Measurements from ENCODE around the gene MFSD12. TPM values are rescaled to one million over a fixed set of nuclear protein-coding genes. Genes with fewer than 3 reads are reported as not detected.
A peak's percentile ranks its signal among the peaks of the same experiment; 100 is the strongest.

MFSD12 gene
- total and polyA plus RNA-seq, 11 donors, result 15.7 to 62.8 (median 23.4) TPM

DNA sequence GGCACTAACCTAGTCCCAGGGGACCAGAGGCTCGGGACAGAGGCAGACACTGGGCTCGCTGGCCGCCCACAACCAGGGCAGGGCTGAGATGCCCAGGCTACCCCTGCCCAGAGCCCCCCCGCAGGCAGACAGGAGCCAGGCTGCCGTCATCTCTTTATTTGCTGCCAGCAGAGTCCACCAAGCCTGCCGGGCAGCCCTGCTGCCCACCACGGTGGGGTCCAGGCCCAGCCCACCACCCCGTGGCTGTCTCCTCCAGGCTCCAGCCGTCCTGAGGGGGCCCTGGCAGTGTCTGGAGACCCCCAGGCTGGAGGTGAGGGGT lies 13.4 kb downstream of the MFSD12 start:
- H3K9me3 ChIP-seq, result no peaks in the 10 kb centered on the region
- H3K4me1 ChIP-seq, result peaks cover 0 to 8% (median 0%) of the 10 kb centered on the region in 12 donors
- DNase-seq (no peak), ATAC-seq (no peak)
- no peaks in the 10 kb centered on the region for H3K27me3 ChIP-seq
- intact Hi-C loops (cut with DNase I), result loop anchor here in 1 of 10 donors (2.0 to 10.0 kb wide), 2 partner anchors 75 to 161 kb away; partner anchors contain the start of genes PIP5K1C and TJP3
- H3K4me3 ChIP-seq, result no peak overlapping the region
- H3K27ac ChIP-seq, result no peak overlapping the region
- peaks cover 0 to 55% (median 12%) of the 10 kb centered on the region in 9 donors for H3K36me3 ChIP-seq
- TF ChIP-seq POLR2A (IDR thresholded peaks at IDR 0.05), result no peak
- TF ChIP-seq, protein P1, sequence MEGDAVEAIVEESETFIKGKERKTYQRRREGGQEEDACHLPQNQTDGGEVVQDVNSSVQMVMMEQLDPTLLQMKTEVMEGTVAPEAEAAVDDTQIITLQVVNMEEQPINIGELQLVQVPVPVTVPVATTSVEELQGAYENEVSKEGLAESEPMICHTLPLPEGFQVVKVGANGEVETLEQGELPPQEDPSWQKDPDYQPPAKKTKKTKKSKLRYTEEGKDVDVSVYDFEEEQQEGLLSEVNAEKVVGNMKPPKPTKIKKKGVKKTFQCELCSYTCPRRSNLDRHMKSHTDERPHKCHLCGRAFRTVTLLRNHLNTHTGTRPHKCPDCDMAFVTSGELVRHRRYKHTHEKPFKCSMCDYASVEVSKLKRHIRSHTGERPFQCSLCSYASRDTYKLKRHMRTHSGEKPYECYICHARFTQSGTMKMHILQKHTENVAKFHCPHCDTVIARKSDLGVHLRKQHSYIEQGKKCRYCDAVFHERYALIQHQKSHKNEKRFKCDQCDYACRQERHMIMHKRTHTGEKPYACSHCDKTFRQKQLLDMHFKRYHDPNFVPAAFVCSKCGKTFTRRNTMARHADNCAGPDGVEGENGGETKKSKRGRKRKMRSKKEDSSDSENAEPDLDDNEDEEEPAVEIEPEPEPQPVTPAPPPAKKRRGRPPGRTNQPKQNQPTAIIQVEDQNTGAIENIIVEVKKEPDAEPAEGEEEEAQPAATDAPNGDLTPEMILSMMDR (IDR thresholded peaks at IDR 0.05), result no peak
- 76 to 87% (median 85%) methylated on average over 4 to 9 of the region's 9 CpGs for WGBS, 4 donors

DNA sequence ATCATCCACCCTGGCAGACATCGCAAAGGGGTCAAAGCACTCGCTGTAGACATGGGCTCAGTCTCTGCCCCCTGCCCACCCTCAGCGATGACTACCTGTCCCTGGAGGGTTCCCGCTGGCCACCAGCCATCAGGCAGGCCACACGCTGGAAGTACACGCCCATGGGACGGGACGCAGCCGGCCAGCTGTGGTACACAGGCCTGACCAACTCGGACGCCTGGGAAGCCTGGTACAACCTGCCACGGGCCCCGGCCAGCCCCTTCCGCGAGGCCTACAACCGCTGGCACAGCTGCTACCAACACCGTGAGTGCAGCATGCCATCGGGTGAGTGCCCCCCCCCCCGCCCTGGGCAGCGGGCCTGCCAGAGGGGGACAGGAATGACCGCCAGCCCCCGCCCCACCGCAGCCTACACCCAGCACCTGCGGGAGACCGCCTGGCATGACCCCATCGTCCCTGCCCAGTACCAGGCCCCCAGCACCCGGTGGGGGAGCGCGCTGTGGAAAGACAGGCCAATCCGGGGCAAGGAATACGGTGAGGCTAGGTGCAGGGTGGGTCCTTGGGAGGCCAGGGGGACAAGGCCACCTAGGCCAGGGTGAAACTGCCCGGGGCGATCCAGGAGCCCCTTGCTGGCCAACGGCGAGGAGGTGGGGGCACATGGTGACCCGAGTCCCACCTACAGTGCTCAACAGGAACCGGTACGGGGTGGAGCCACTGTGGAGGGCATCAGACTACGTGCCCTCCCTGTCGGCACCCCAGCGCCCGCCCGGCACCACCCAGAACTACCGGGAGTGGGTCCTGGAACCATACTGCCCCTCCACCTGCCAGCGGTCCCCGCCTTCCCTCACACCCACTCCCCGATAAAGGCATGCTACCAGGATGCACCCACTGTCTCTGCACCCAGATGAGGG lies 14.0 kb downstream of the MFSD12 start:
- Histone ChIP-seq H3K9me3 (no peaks in the 10 kb centered on the region), H3K4me3 (no peak overlapping the region), H3K4me1 (peaks cover 0 to 11% (median 0%) of the 10 kb centered on the region in 12 donors), H3K27ac (no peak overlapping the region), H3K36me3 (peaks cover 0 to 49% (median 14%) of the 10 kb centered on the region in 9 donors), H3K27me3 (no peaks in the 10 kb centered on the region)
- intact Hi-C loops (cut with DNase I), result loop anchor here in 1 of 10 donors (2.0 to 10.0 kb wide), 2 partner anchors 75 to 161 kb away; partner anchors contain the start of genes PIP5K1C and TJP3
- peak in 3 of 4 donors; percentile 8 to 22 (median 21) for ATAC-seq
- TF ChIP-seq, protein P1 (IDR thresholded peaks at IDR 0.05), result no peak
- no peak for TF ChIP-seq POLR2A (IDR thresholded peaks at IDR 0.05)
- peak in 2 of 5 donors; percentile 58 to 67 for DNase-seq
- WGBS, 4 donors, result 80 to 90% (median 85%) methylated on average over 30 to 47 of the region's 47 CpGs

DNA sequence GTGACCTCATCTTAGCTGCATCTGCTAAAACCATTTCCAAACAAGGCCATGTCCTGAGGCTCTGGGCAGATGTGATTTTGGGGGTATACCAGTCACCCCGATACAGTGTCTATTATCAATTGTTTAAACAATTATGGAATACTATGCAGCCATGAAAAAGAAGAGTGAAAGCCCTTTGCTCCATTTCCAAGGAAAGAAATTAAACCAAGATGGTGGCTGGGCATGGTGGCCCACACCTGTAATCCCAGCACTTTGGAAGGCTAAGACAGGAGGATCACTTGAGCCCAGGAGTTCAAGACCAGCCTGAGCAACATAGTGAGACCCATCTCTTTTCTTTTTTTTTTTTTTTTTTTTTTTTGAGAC lies 17.6 kb downstream of the MFSD12 start:
- peaks cover 0 to 39% (median 20%) of the 10 kb centered on the region in 9 donors for H3K36me3 ChIP-seq
- 93 to 100% (median 99%) methylated on average over 1 of the region's 1 CpG for WGBS, 4 donors
- intact Hi-C loops (cut with DNase I), result loop anchor here in 1 of 10 donors (10.0 kb wide), 1 partner anchor 165 kb away; the partner anchor contains the start of genes PIP5K1C and TJP3

More for the DNA sequence above, 17.6 kb downstream of the MFSD12 start:
- H3K9me3 ChIP-seq, result no peaks in the 10 kb centered on the region
- H3K27me3 ChIP-seq, result no peaks in the 10 kb centered on the region
- DNase-seq (no peak), ATAC-seq (no peak)
- H3K27ac ChIP-seq, result no peak overlapping the region
- no peak overlapping the region for H3K4me3 ChIP-seq
- TF ChIP-seq POLR2A (IDR thresholded peaks at IDR 0.05), result no peak
- TF ChIP-seq, protein P1 (IDR thresholded peaks at IDR 0.05), result no peak
- peaks cover 0 to 15% (median 0%) of the 10 kb centered on the region in 12 donors for H3K4me1 ChIP-seq

Measured in heart left ventricle (tissue), 16 donors.